Mucosa of rectum (tissue), 2 donors: ENCODE results near the gene KAT6B.
"Not testable (repeated sequence)": the region's sequence is repeated elsewhere in the genome, so short reads cannot be mapped to it uniquely, and the experiment has no call there.

Source experiments
- H3K27ac ChIP-seq, 2 donors: one replicate each; pipeline ENCODE4 v1.7.0; 2013; ENCODE audit warnings: inconsistent platforms in 2 of 2, low read depth in 2 of 2, low read length in 2 of 2
- H3K27me3 ChIP-seq, 2 donors: one replicate each; pipeline ENCODE4 v1.7.0; 2013; ENCODE audit warnings: low read length in 2 of 2; ENCODE audit not compliant: control insufficient read depth in 2 of 2, insufficient read depth in 2 of 2
- H3K36me3 ChIP-seq, 2 donors: one replicate each; pipeline ENCODE4 v1.7.0; 2013; ENCODE audit warnings: low read length in 2 of 2; ENCODE audit not compliant: control insufficient read depth in 2 of 2, insufficient read depth in 2 of 2
- H3K4me1 ChIP-seq, 2 donors: one replicate each; pipeline ENCODE4 v1.7.0; 2013; ENCODE audit warnings: low read length in 2 of 2, mild to moderate bottlenecking in 1 of 2; ENCODE audit not compliant: control insufficient read depth in 2 of 2, insufficient read depth in 2 of 2
- H3K4me3 ChIP-seq, 2 donors: one replicate each; pipeline ENCODE4 v1.7.0; 2013; ENCODE audit warnings: low read length in 2 of 2
- H3K9ac ChIP-seq, 2 donors: one replicate each; pipeline ENCODE4 v1.7.0; 2013; ENCODE audit warnings: low read length in 2 of 2, low read depth in 1 of 2, mild to moderate bottlenecking in 1 of 2
- H3K9me3 ChIP-seq, 2 donors: one replicate each; pipeline ENCODE4 v1.7.0; 2013; ENCODE audit warnings: low read length in 2 of 2; ENCODE audit not compliant: control insufficient read depth in 2 of 2
- donor health status: healthy.
- donor health status: Normal muscosa, but diverticular disease.

Gene KAT6B

GRCh38 chr10:74871595-74872382, 45.4 kb downstream of the KAT6B start:
- peak overlapping the region; percentile 2 to 40 for H3K27ac ChIP-seq
- no peaks in the 10 kb centered on the region for H3K9me3 ChIP-seq
- H3K4me1 ChIP-seq: peaks cover 6 to 15% of the 10 kb centered on the region in 2 donors

GRCh38 chr10:74873803-74874454, 47.5 kb downstream of the KAT6B start:
- Histone ChIP-seq H3K4me1 (peaks cover 6 to 15% of the 10 kb centered on the region in 2 donors), H3K4me3 (no peak overlapping the region), H3K27ac (no peak overlapping the region), H3K27me3 (no peaks in the 10 kb centered on the region), H3K9ac (no peak overlapping the region), H3K36me3 (no peaks in the 10 kb centered on the region), H3K9me3 (no peaks in the 10 kb centered on the region)

More at GRCh38 chr10:74871595-74872382, 45.4 kb downstream of the KAT6B start:
- Histone ChIP-seq H3K36me3 (no peaks in the 10 kb centered on the region), H3K4me3 (no peak overlapping the region), H3K9ac (peak overlapping the region in 1 of 2 donors; percentile 22), H3K27me3 (no peaks in the 10 kb centered on the region)

DNA sequence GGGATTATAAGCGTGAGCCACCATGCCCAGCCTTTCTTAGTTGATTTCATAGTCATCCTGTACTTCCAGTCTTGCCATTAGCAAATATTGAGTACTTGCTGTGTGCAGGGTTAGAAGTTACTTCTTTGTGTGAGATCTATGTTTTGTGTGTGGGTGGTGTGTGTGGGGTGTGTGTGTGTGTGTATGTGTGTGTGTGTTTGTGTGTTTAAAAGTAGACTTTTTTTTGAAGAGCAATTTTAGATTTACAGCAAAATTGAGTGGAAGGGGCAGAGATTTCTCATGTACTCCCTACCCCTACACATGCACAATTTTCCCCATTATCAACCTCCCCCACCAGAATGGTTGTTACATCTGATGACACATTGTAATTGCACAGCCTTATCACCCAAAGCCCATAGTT, 48.2 kb downstream of the KAT6B start:
- H3K4me1 ChIP-seq: peaks cover 6 to 15% of the 10 kb centered on the region in 2 donors
- no peak overlapping the region for H3K4me3 ChIP-seq
- no peaks in the 10 kb centered on the region for H3K9me3 ChIP-seq
- no peak overlapping the region for H3K9ac ChIP-seq
- H3K27me3 ChIP-seq: no peaks in the 10 kb centered on the region
- H3K27ac ChIP-seq: no peak overlapping the region
- no peaks in the 10 kb centered on the region for H3K36me3 ChIP-seq

DNA sequence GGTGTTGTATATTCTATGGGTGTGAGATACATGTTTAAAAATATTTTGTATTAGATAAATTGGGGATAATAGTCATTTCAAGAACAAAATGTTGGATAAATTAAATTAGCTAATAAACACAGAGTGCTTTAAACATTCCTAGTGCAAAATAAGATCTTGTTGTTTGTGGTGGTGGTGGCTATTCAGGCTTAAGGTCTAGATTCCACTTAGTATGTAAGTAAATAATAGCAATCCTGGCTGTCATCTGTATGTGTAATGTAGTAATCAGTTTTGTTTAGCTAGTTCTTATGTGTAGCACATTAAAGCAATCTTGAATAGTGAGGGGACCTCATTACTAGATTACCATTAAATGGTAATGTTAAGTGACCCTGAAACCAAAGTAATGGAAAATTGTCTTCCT, 48.7 kb downstream of the KAT6B start:
- Histone ChIP-seq H3K27ac (no peak overlapping the region), H3K9me3 (no peaks in the 10 kb centered on the region), H3K4me1 (peaks cover 6 to 15% of the 10 kb centered on the region in 2 donors)

DNA sequence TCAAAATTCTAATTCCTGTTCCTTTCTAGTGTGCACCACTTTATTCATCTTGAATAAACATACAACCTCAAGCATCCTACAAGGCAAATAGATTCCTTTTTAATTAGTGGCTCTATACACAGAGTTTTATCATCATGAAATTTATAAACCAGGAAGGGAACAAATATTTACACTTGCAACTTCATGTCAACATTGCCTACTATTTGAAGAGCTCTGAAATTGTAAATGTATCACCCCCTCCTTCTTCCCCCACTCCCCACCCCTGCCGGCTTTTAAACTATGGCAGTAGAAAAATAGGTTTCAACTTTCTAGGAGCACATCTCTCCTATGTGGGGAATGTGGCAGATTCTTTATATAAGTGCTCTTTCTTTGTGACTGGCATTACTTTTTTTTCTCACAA, 49.6 kb downstream of the KAT6B start:
- H3K4me1 ChIP-seq: peaks cover 6 to 15% of the 10 kb centered on the region in 2 donors
- H3K27ac ChIP-seq: no peak overlapping the region
- no peaks in the 10 kb centered on the region for H3K27me3 ChIP-seq
- H3K9me3 ChIP-seq: no peaks in the 10 kb centered on the region
- no peaks in the 10 kb centered on the region for H3K36me3 ChIP-seq
- H3K9ac ChIP-seq: no peak overlapping the region
- no peak overlapping the region for H3K4me3 ChIP-seq

More for the DNA sequence above, 48.7 kb downstream of the KAT6B start:
- H3K36me3 ChIP-seq: no peaks in the 10 kb centered on the region
- H3K9ac ChIP-seq: no peak overlapping the region
- no peak overlapping the region for H3K4me3 ChIP-seq
- H3K27me3 ChIP-seq: no peaks in the 10 kb centered on the region

GRCh38 chr10:74877054-74877453, 50.7 kb downstream of the KAT6B start:
- H3K36me3 ChIP-seq, H3K27ac ChIP-seq, H3K9me3 ChIP-seq, H3K4me1 ChIP-seq, H3K4me3 ChIP-seq, H3K9ac ChIP-seq, H3K27me3 ChIP-seq: not testable (repeated sequence)

DNA sequence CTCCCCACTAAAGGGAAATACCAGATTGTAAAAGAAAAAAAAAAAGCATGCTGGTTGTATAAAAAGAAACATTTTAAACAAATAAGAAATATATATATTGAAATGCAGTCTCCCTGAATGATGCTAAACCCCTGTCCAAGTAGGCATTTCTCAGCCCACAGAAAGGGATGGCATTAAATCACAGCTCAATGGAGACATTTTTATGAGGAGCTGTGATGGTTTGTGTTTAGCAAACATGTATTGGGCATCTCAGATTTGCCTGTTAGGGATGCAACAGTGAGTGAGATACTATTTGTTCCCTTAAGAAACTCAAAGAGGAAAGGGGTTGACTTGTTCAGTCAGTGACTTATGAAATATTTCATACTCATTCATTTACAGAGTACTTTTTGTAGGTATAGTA, 51.5 kb downstream of the KAT6B start:
- Histone ChIP-seq H3K36me3 (no peaks in the 10 kb centered on the region), H3K9ac (no peak overlapping the region), H3K4me3 (no peak overlapping the region), H3K27ac (no peak overlapping the region), H3K9me3 (no peaks in the 10 kb centered on the region), H3K27me3 (no peaks in the 10 kb centered on the region), H3K4me1 (peaks cover 0 to 5% of the 10 kb centered on the region in 2 donors)

GRCh38 chr10:74880041-74880440, 53.6 kb downstream of the KAT6B start:
- Histone ChIP-seq H3K4me1 (peaks cover 0 to 1% of the 10 kb centered on the region in 2 donors), H3K9me3 (no peaks in the 10 kb centered on the region), H3K4me3 (no peak overlapping the region), H3K27ac (no peak overlapping the region), H3K9ac (no peak overlapping the region), H3K36me3 (no peaks in the 10 kb centered on the region), H3K27me3 (no peaks in the 10 kb centered on the region)

- Histone ChIP-seq H3K36me3 (no peaks in the 10 kb centered on the region), H3K27ac (no peak overlapping the region), H3K4me1 (no peaks in the 10 kb centered on the region), H3K9me3 (no peaks in the 10 kb centered on the region), H3K9ac (no peak overlapping the region), H3K4me3 (no peak overlapping the region), H3K27me3 (no peaks in the 10 kb centered on the region)
Measured at GRCh38 chr10:74881253-74881884, 55.0 kb downstream of the KAT6B start.

DNA sequence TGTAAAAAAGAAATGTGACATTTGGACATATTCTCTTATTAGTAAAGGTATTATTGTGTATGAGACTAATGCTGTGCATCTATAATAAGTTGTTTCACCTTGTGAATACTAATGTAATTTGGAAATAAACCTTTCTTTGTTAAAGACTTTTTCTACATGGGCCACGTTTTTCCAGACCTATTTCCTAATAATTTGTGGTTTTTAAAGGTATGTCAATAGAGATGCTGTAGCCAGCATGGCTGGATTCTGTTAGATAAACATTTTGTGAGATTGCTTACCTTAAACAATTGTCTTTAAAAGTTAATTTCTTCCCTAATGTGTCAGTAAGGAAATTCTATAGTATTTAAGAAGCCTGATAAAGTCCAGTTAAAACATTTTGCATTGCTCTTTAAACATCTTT, 56.0 kb downstream of the KAT6B start:
- no peaks in the 10 kb centered on the region for H3K4me1 ChIP-seq
- H3K36me3 ChIP-seq: no peaks in the 10 kb centered on the region

More for the DNA sequence above, 56.0 kb downstream of the KAT6B start:
- Histone ChIP-seq H3K27ac (no peak overlapping the region), H3K9me3 (no peaks in the 10 kb centered on the region), H3K4me3 (no peak overlapping the region), H3K9ac (no peak overlapping the region), H3K27me3 (no peaks in the 10 kb centered on the region)
